ENCODE measurements around the gene ZYX.

ZYX gene

DNA sequence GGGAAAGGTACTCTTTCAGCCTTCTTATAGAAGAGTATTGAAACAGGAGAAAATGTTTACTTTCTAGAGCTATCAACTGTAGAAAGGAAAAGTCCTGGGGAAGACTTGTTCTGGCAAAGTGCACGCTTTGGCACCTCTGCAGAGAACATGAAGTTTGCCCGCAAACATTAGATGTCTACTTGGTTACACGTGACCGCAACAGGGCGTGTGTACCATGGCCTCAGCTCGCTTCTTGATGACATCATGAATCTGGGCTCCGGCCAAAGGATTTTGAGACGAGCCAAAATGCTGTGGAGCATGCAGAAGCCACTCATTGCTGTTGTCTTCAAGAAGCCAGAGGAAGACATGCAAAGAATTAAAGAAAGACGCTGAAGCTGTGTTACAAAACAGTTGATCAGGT is 53.5 kb downstream of the ZYX start:
- TF ChIP-seq CTCF (IDR thresholded peaks at IDR 0.05; ENCODE audit: insufficient read depth, low read length, missing control alignments): no peak
- CTCF ChIA-PET: interaction anchor here (1.8 kb wide), 1 partner anchor 18 kb away, joined by 10 read pairs; no protein-coding TSS in a partner anchor
- POLR2A ChIA-PET: no interaction called here
- no peak overlapping the region for H3K4me3 ChIP-seq (ENCODE audit: low read depth, low read length)
- no peak for DNase-seq (ENCODE audit: low read depth, low spot score)

DNA sequence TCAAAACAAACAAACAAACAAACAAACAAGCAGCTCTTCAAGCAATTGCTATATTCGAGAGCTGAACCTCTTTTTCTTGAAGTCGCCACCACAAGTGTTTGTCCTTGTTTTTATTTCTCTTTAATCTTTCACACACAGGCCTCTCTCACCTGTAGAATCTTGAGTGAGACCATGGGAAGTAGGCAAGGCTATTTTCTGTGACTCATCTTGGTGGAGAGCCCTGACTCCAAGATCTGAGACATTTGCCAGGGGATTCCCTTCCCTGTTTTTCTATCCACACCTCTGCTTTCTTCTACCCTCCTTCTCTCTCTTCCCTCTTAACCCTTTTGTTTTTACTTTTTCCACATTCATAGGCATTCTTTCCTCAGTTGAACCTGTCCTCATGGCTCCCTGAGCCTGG is 54.1 kb downstream of the ZYX start:
- ChIA-PET CTCF (interaction anchor here (1.8 kb wide), 1 partner anchor 18 kb away, joined by 10 read pairs; no protein-coding TSS in a partner anchor), POLR2A (no interaction called here)
- DNase-seq (ENCODE audit: low read depth, low spot score): no peak
- TF ChIP-seq CTCF (IDR thresholded peaks at IDR 0.05; ENCODE audit: insufficient read depth, low read length, missing control alignments): no peak
- H3K4me3 ChIP-seq (ENCODE audit: low read depth, low read length): no peak overlapping the region

DNA sequence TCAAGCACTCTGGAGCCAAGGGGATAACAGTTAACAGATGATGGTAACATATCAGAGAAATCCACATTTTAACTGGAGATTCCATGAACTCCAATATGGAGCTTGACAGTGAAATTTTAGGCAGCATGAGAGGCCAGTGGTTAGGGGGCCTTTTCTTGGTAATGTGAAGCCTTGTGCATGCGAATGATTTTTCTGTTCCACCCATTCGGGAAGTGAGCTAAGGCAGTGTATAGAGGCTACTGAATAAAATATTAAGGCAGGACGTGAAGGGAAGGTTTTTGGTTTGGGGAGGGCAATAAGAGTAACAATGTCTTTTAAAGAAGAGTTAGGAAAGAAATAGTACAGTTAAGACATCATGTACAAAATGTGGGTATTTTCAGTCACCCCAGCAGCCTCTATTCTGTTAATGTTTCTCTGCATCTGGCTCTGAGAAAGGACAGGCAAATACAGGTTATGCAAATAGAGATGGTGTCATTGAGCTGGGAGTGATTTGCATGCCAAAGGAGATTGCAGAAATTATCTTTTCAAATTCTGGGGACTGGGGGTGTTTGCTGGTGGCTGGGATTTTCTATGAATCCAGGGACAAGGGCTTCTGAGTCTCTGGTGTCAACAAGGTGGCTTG is 55.3 kb downstream of the ZYX start:
- no peak overlapping the region for H3K4me3 ChIP-seq (ENCODE audit: low read depth, low read length)
- no peak for DNase-seq (ENCODE audit: low read depth, low spot score)
- ChIA-PET POLR2A (no interaction called here), CTCF (interaction anchor here (1.8 kb wide), 1 partner anchor 20 kb away, joined by 10 read pairs; no protein-coding TSS in a partner anchor)
- no peak for TF ChIP-seq CTCF (IDR thresholded peaks at IDR 0.05; ENCODE audit: insufficient read depth, low read length, missing control alignments)

GRCh38 chr7:143437578-143437977 is 56.4 kb downstream of the ZYX start:
- TF ChIP-seq CTCF (IDR thresholded peaks at IDR 0.05; ENCODE audit: insufficient read depth, low read length, missing control alignments): no peak
- POLR2A ChIA-PET: no interaction called here
- no peak overlapping the region for H3K4me3 ChIP-seq (ENCODE audit: low read depth, low read length)
- CTCF ChIA-PET: interaction anchor here (1.6 kb wide), 1 partner anchor 14 kb away, joined by 5 read pairs; no protein-coding TSS in a partner anchor
- no peak for DNase-seq (ENCODE audit: low read depth, low spot score)

DNA sequence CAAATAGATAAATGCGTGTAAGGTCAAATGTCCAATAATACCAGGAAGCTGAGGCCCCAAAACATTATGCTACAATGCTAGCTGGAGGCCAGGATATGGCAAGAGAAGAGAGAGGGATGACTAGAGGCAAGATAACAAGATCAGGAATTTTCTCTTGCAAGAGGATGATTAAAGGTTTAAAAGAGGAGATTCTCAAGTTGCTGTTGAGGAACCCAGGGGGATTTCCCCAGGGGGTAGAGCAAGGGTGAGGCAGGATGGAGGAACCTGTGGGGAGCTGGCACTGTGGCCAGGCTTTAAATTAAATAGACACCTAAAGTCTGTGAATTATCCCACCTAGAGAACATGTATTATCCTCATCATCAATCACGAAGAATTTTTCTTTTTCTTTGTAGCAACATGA is 58.7 kb downstream of the ZYX start:
- ChIA-PET CTCF (interaction anchor here (0.7 to 3.3 kb wide), 3 partner anchors 10 to 23 kb away, joined by 3 to 16 read pairs (median 4); no protein-coding TSS in a partner anchor), POLR2A (no interaction called here)
- H3K4me3 ChIP-seq (ENCODE audit: low read depth, low read length): no peak overlapping the region
- TF ChIP-seq CTCF (IDR thresholded peaks at IDR 0.05; ENCODE audit: insufficient read depth, low read length, missing control alignments): no peak
- no peak for DNase-seq (ENCODE audit: low read depth, low spot score)

All from AG04449 (cell line).